HG02970 (cell line): Measurements from ENCODE around the gene HFE.
"Not testable (repeated sequence)": the region's sequence is repeated elsewhere in the genome, so short reads cannot be mapped to it uniquely, and the experiment has no call there.

Experiments
- ATAC-seq: cut with Tn5 transposase; IDR thresholded peaks from one replicate; pipeline ENCODE4 v1.9.1; 2021; ENCODE audit warnings: mild to moderate bottlenecking, moderate library complexity, moderate number of reproducible peaks; ENCODE audit not compliant: unreplicated experiment, low FRiP score

The HFE gene

DNA sequence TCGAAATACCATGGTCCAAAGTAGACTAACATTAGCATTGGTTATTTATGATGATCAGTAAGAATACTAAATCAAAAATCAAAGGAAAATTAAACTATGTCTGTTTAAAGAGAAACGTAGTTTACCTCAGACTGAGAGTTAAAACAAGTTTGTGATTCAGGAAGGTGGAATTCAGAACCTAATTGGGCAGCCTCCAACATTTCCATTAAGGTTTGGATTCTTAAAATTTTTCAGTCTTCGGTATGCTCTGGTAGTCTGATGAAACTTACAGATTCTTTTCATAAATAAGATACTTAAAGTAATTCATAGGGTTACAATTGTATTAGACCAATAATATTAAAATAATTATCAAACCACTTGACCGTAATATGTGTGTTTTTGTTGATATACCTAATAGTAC, 18.6 kb downstream of the HFE start:
- no peak for ATAC-seq

DNA sequence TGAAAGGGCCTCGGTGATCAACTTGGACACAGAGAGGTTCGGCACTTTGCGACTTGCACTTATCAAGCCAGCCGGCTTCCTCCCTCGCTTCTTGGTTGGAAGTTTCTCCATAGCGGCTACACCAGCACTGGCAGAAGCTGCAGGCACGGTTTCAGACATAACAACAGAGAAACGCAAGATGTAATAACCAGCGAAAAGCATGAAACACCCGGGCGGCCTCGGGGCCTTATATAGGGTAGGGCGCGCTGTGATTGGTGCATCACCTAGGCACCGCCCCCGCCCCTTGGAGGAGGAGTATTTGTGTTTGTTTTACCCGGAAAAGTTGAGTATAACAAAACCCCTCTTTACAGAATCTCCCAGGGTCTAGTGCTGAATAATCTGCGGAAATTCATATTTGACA, 20.7 kb downstream of the HFE start:
- ATAC-seq = no peak

DNA sequence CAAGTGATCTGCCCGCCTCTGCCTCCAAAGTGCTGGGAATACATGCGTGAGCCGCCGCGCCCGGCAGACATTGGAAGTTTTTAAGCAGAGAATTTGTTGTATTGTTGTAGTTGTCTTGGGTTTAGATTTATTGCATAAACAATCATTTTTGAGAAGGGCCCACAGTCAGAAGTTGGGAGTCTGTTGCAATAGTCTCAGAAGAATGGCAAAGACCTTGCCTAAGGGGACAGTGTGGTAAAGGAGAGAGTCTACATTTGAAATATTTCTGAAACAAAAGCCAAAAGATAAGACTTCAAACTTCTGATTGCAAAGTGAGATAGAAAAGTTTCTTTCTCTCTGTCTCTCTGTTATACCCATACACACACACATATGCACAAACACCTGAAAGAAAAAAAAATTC, 22.5 kb downstream of the HFE start:
- ATAC-seq = no peak

DNA sequence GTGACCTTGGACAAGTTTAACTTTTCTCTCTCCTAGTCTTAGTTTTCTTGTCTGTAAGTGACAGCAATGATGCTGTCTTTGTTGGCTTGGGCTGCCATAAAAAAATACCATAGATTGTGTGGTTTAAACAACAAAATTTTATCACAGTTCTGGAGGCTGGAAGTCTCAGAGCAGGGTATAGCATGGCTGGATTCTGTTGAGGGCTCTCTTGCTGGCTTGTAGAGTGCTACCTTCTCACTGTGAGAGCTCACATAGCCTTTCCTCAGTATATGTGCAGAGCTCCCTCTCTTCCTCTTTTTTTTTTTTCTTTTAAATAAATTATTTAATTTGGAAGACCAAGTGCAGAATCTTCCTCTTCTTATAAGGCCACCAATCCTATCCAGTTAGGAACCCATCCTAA, 26.3 kb downstream of the HFE start:
- no peak for ATAC-seq

DNA sequence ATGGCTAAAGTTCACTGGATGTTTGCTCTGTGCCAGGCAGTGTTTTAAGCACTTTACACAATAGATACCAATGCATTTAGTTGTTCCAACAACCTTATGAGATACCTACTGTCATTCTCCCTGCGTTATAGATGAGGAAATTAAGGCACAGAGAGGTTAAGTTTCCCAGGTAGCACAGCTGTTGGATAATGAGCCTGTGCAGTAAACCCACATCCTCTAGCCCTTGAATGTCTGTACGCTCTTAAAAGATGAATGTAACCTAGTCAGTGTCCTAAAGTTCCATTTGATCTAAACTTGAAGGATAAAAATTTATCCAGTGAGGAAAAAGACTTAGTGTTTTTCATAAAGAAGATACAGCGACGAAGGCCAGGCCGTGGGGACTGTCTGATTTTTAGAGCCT, 28.0 kb downstream of the HFE start:
- no peak for ATAC-seq

DNA sequence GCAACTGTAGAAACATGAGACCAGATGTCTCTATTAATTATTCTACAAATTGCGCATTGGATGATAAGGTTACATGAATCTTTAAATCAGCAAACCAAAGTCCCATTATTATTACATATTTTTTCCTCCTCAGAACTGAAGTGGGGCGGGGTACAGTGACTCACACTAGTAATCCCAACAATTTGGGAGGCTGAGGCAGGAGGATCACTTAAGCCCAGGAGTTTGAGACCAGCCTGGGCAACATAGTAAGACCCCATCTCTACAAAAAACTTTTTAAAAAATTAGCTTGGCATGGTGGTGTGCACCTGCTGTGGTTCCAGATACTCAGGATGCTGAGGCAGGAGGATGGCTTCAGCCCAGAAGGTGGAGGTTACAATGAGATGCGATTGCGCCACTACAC, 29.0 kb downstream of the HFE start:
- ATAC-seq = no peak

DNA sequence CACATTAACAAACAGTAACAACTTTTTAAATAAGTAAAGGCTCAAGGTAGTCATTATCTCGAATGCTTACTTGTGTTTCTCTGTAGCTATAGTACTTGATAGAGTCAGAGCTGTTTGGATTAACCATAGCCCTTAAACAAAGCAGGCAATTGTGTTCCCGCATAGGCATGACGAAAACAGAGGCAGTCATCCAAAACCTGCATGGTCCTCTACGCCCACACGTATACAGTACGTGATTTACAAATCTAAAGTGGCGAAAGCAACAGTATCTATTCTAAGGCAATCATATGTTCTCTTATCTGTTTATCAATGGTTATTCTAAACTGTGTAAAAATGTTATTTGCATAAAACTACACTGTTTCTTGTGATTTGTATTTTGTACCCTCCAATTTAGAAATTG, 31.8 kb downstream of the HFE start:
- no peak for ATAC-seq

DNA sequence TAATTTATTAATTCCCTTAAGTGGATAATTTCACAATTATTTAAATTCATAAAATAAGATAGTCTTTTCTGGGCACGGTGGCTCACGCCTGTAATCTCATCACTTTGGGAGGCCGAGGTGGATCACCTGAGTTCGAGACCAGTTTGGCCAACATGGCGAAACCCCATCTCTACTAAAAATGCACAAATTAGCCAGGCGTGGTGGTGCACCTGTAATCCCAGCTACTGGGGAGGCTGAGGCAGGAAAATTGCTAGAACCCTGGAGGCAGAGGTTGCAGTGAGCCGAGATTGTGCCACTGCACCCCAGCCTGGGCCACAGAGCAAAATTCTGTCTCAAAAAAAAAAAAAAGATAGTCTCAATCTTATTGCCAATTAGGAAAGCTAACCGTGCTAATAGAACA, 32.9 kb downstream of the HFE start:
- ATAC-seq = not testable (repeated sequence)

DNA sequence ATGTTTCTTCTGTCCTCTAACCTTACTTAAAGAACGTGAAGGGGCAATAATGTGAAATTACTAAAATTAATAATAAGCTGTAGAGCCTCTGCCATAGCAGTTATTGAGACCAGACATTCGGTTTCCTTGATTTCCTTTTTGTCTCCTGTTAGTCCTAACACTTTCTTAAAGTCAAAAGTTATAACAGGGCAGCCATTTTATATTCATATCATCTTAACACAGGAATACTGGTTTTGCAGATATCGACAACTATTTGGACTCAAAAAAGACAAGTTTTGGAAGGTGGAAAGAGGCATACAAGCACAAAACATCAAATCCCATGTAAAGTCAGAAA, 33.5 kb downstream of the HFE start:
- no peak for ATAC-seq

DNA sequence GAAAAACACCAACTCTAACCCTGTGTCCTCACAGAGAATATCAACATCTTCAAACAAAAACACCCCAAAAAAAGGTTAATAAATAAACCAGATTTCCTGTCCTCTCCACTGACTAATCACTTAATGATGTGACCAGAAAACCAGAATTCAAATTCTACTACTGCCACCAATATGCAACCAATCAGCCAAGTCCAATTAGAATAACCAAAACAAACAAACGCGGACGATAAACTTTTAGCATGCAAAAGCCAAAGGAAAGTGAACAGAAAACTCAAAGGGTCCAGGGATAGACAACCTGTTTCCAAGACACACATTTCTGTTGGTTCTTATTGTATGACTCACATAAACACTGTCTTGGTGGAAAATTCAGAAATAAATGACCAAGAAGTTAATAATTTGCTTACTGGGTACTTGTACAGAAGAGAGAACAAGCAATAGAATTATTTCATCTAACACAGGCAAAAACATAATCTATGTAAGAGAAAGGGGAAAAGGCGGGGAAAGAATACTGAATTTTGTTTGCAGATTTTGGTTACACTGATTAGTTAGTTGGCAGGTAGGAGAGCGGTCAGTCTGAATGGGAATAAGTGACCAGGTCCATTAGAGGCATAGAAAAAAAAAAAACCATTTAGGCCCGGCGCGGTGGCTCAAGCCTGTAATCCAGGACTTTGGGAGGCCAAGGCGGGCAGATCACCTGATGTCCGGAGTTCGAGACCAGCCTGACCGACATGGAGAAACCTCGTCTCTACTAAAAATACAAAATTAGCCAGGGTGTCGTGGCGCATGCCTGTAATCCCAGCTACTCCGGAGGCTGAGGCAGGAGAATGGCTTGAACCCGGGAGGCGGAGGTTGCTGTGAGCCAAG, 34.1 kb downstream of the HFE start:
- ATAC-seq = no peak

DNA sequence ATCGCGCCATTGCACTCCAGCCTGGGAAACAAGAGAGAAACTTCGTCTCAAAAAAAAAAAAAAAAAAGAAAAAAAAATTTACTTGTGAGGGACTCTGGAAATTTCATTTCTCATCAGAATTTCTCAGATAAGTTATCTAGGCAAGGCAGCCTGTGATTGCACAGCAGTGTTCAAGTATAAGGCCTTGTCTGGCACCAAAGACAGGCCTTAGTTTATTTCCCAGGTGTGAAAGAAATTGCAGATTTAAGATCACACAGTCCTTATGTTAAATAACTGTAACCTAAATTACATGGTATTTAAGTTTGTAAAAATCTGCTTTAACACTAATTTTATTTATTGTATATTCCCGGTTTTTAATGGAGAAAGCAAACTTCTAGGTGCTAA, 34.8 kb downstream of the HFE start:
- ATAC-seq = no peak

DNA sequence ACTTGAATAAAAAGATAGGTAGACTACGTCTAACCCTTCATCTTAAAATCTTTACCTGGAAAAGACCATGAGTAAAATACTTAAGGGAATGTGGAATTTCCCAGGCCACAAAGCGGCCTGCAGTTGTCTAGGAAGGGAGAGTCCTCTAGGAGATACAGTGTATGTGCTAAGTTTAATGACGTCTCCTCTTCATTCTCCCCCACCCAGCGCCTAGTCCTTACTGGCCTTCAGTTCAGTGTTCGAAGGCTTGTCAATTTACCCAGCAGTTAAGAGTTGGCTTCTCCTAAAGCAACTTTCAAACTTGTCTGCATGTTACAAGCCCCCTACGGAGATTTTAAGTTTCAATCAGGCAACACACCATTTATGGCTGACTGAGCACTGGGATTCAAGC, 35.2 kb downstream of the HFE start:
- ATAC-seq = no peak

DNA sequence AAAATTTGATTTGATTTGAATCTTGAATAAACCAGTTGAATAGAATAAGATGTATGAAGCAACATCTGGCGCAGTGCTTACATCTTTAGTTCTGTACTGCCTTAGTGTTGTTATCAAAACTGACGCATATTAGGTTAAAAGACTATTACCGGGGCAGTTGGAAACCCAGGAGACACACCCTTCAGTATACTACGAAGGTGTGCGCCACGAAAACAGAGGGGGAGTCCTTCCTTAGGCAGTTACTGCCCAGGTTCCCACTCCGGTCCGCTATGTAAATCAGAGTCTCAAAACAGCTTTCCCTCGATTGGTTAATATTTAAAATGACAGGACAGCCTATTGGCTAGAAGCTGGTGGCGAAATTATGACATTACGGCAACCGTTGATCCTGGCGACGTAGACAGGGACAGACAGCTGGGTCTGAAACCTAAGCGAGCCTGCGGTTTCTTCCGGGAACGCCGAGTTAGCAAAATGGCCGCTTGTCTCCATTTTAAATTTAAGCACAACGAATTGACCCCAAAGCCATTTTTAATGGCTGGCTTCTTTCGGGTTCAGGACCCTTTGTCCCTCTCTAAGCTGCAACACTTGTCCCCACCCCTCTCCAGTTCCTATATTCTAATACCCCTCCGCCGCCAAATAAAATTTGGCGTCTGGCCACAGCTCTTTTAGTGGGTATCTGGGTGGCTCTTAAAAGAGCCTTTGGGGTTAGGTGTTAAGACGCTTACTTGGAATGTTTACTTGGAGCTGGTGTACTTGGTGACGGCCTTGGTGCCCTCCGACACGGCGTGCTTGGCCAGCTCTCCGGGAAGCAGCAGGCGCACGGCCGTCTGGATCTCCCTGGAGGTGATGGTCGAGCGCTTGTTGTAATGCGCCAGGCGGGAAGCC, 35.8 kb downstream of the HFE start:
- ATAC-seq = peak; percentile 32

DNA sequence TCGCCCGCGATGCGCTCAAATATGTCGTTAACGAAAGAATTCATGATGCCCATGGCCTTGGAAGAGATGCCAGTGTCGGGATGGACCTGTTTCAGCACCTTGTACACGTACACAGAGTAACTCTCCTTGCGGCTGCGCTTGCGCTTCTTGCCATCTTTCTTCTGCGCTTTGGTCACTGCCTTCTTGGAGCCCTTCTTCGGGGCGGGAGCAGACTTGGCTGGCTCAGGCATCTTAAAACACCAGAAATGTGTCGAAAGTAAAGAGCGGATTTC, 36.4 kb downstream of the HFE start:
- no peak for ATAC-seq

DNA sequence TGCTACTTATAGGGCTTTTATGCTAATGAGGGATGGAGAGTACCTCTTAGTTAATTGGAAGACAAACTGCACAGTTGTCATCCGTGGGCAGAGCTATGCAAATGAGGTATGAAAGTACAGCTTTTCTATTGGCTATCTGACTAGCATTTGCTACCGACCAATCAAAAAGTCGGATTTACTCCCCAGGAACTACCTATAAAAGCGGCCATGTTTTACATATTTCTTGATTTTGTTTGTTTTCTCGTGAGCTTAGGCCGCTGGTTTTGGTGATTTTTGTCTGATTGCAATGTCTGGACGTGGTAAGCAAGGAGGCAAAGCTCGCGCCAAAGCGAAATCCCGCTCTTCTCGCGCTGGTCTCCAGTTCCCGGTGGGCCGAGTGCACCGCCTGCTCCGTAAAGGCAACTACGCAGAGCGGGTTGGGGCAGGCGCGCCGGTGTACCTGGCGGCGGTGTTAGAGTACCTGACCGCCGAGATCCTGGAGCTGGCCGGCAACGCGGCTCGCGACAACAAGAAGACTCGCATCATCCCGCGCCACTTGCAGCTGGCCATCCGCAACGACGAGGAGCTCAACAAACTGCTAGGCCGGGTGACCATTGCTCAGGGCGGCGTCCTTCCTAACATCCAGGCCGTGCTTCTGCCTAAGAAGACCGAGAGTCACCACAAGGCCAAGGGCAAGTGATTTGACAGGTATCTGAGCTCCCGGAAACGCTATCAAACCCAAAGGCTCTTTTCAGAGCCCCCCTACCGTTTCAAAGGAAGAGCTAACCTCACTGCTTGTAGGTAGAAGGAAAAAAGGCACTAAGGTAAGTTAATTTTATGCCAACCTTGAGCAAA, 36.9 kb downstream of the HFE start:
- ATAC-seq = peak; percentile 70

DNA sequence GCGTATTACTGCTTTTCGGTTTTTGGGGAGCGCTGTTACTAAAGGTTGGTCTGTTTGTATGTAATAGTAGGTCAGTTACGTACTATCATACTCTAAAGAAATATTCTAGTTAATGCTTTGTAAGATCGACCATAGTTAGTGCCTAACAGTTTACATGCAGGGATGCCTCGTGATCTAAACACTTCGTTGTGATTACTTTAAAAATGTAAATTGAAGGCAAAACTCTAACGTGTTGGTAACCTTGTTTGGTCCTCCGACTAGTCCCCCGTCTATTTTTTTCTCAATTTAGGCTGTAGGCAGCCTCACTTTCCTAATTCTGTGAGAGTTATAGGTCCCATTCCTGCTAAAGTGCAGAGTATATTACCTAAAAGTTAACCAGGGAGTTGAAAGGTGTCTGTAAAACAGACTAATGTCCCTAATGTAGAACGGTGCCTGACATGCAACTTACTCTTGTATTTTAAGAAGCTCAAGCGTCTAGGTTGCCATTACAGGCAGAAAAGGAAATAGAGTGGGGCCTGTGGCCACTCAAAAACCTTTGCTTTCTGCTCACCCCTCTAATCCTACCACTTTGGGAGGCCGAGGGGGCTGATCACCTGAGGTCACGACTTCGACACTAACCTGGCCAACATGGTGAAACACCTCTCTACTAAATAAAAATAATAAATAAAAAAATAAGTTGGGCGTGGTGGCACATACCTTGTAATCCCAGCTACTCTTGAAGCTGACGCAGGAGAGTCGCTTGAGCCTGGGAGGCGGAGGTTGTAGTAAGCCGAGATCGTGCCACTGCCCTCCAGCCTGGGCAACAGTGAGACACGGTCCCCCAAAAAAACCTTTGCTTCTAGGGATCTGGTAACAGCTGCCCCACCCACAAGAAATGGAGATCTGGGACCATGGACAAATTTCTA, 37.8 kb downstream of the HFE start:
- ATAC-seq = no peak

DNA sequence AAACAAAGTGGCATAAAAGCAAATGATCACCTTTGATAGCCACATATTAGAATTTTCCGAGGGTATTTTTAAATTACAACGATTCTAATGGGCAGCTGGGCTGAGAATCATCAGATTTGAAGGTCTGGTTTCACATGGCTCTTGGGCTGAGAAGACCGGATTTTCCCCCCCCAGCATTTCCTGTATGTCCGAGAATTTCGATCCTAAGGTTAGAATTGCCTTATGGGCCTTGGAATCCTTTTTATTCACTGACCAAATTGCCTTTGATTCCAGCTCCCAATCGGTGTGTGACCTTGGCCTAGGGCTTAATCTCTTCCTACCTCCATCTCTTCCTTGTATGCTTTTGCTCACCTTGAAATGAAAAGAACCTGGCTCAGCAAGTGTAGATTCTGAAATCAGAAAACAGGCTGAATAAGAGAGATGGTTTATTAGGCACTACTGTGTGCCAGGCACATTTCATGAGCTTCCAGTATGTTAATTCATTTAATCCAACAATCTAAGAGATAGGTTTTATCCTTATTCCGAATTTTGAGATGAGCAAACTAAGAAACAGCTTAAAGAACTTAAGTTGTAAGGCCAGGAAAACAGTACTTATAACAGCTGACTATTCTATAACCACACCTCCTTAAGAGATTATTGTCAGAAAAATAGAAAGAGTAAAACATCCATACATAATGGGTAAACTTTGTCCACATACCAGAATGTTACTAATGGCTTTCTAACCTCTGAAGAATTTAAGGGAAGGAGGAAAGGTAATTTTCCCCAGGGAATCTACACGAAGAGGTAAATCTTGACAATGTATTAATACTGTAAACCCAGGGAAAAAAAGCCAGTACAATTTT, 39.4 kb downstream of the HFE start:
- no peak for ATAC-seq

DNA sequence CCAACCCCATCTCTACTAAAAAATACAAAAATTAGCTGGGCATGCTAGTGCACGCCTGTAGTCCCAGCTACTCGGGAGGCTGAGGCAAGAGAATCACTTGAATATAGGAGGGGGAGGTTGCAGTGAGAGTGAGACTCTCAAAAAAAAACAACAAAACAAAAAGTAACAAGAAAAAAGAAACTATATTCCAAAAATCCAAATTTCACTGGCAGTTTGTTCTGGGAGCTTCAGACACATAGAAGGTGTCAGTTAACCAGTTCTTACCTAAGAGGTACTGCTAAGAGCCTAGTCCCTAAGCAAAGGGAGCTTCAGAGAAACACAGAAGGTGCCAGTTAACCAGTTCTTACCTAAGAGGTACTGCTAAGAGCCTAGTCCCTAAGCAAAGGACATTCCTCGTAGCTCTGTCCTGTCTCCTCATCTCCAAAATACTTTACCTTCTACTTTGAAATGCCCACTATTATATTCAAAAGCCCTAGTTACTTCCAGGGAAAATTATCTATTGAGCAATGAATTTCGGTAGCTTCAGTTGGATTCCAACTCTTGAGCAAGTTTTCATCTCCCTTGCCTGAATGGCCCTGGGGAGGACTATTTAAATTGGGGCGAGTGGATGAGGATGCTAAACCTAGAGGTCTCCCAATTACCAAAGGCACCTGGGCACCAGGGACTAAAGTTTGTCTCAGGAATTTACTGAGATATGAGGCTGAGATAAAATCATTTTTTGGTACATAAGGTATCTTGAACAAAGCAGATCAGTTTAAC, 41.0 kb downstream of the HFE start:
- no peak for ATAC-seq

DNA sequence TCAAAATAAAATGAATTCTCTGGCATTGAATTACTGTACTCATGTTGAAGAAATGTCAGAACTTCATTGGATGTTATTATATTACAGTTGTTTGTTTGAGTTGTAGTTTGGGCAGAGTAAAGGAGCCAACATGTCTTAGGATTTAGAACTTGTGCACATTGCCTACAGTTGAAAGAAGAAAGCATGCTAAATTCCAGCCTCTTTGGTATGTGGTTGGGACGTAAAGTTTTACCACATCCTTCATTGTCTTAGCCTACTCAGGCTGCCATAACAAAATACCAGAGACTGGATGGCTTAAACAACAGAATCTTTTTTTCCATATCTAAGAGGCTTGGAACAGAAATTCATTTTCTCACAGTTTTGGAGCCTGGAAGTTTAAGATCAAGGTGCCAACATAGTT, 42.4 kb downstream of the HFE start:
- no peak for ATAC-seq
